IPS-NIHi11 (cell line): ENCODE data around the gene CCDC150.
"Not testable (repeated sequence)": the region's sequence is repeated elsewhere in the genome, so short reads cannot be mapped to it uniquely, and the experiment has no call there.

Source experiments
- DNase-seq: peaks from one replicate; pipeline ENCODE4 v3.0.0; 2012; ENCODE audit warnings: mixed read lengths, low spot score

The CCDC150 gene

DNA sequence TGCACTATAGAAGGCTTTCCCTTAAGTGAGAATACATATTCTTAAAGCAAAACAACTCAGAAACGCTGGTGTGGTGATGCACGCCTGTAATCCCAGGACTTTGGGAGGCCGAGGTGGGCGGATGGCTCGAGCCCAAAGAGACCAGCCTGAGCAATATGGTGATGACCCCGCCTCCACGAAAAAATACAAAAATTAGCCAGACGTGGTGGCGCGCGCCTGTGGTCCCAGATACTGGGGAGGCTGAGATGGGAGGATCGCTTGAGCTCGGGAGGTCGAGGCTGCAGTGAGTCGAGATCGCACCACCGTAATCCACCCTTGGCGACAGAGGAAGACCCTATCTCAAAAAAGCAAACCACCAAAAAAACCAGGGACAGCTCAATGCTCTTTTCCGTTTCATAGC is 750 bp upstream of the CCDC150 start:
- no peak for DNase-seq

DNA sequence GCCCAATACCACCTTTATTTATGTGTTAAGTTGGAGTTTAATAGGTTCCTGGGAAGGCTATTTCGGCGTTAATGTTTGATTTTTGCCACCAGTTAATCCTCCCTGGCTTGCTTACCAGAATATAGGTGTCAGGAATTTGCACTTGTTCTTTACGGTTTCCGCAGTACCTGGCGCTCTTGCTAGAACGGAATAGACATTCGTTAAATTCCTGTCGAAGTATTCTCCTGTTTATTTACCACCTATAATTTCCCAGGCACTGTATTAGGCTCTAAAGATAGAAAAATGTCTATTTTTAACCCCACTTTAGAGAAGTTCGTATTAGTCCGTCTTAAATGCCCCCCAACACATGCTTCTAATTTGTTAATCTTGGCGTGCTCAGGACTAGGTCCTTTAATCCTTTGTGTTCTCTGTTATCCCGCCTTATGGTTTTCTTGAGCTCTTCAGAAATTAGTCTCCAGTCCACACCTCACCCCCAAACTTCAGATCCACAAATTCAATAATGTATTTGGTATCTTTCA is 575 bp downstream of the CCDC150 start:
- DNase-seq, result no peak

DNA sequence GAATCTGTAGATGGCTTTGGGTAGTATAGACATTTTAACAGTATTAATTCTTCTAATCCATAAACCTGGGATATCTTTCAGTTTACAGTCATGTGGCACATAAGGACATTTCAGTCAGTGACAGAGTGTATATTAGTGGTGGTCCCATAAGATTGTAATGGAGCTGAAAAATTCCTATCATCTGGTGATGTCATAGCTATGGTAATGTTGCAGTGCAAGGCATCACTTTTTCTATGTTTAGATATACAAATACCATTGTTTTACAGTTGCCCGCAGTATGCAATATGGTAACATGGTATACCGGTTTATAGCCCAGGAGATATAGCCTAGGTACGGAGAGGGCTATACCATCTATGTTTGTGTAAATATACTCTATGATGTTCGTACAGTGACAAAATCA is 9.7 kb downstream of the CCDC150 start:
- DNase-seq, result no peak

DNA sequence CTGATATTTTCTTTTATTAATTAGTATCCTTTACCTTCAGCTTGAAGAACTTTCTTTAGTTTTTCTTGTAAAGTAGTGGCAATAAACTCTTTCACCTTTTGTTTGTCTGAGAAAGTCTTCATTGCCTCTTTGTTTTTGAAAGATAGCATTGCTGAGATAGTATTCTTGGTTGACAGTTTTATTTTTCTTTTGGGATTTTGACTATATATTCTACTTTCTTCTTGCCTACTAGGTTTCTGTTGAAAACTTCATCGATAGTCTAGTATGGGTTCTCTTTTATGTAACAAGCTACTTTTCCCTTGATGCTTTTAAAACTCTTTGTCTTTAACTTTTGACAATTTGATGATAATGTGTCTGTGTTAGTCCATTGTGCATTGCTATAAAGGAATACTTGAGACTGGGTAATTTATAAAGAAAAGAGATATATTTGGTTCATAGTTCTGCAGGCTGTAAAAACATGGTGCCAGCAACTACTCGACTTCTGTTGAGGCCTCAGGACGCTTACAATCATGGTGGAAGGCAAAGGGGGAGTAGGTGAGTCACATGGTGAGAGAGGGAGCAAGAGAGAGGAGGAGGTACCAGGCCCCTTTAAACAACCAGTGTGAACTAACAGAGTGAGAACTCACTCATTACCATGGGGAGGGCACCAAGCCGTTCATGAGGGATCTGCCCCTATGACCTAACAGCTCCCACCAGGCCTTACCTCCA is 12.0 kb downstream of the CCDC150 start:
- no peak for DNase-seq

DNA sequence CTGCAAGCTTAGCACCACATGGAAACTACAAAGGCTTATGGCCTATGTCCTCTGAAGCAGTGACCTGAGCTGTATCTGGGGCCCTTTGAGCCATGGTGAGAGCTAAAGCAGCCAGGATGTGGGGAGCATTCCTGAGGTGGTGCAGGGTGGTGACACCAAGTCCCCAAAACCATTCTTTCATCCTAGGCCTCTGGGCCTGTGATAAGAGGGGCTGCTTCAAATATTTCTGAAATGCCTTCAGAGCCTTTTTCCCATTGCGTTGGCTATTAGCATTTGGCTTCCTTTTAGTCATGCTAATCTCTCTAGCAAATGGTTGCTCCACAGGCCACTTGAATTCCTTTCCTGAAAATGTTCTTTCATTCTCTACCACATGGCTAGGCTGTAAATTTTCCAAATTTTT is 13.4 kb downstream of the CCDC150 start:
- no peak for DNase-seq

DNA sequence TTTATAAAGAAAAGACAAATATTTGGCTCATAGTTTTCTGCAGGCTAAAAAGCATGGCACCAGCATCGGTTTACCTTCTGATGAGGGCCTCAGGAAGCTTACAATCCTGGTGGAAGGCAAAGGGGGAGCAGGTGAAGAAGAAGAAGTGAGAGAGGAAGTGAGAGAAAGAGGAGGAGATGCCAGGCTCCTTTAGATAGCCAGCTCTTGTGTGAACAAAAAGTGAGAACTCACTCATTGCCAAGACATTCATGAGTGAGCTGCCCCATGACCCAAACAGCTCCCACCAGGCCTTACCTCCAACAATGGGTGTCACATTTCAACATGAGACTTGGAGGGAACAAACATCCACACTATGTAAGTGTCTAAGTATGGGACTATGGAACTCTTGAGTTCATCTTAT is 14.3 kb downstream of the CCDC150 start:
- DNase-seq, result no peak

DNA sequence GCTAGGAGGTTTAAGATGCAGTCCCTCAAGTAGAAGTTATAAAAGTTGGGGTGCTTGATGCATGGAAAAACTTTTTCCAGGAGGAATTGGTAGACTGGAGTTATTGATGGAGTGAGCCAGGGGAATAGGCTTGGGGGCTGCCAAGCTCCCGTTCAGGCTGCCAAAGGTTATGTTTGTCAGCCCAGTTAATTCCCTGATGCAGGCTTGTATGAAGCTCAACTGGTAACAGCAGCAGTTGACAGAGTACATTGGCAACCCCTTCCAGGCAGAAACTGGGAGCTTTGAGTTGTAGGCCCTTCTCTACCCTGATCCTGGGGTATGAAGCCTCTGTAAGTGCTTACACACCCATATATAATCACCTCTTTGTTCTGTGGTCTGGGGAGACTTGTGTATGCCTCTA is 16.2 kb downstream of the CCDC150 start:
- DNase-seq, result no peak

DNA sequence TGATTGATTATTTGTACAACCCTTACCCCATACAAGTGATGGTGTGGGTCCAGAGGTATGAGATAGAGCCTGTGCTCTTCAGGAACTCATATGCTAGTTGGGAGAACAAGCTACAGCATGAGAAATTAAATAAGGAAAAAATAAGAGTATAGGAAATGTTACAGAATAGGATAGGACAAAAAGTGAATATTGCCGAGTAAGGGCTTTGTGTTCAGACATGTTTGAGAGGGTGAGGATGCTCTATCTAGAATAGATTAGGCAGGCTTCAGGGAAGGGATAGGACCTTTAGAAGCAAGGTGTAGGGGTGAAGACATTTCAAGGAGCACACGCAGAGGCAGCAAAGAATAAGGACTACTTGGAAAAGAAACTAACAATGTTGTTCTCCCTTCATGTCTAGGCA is 17.8 kb downstream of the CCDC150 start:
- no peak for DNase-seq

DNA sequence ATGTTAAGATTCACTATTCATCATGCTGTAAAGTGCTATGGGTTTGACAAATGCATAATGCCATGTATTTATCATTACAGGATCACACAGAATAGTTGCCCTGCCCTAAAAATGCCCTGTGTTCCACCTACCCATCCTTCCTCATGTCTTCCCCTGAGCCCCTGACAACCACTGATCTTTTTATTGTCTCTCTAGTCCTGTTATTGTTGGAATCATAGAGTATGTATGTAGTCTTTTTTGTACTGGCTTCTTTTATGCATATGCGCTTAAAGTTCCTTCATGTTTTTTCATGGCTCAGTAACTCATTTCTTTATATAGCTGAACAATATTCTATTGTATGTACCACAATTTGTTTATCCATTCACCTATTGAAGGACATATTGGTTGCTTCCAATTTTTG is 20.3 kb downstream of the CCDC150 start:
- no peak for DNase-seq

DNA sequence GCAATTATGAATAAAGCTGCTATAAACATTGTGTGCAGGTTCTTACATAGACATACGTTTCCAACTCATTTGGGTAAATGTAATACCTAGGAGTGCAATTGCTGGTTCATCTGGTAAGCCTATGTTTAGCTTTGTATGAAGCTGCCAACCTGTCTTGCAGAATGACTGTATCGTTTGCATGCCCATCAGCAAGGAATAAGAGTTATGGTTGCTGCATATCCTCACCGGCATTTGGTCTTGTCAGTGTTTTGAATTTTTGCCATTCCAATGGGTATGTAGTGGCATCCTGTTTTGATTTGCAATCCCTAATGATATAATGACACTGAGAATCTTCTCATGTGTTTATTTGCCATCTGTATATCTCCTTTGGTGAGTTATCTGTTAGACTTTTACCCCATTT is 20.7 kb downstream of the CCDC150 start:
- no peak for DNase-seq

DNA sequence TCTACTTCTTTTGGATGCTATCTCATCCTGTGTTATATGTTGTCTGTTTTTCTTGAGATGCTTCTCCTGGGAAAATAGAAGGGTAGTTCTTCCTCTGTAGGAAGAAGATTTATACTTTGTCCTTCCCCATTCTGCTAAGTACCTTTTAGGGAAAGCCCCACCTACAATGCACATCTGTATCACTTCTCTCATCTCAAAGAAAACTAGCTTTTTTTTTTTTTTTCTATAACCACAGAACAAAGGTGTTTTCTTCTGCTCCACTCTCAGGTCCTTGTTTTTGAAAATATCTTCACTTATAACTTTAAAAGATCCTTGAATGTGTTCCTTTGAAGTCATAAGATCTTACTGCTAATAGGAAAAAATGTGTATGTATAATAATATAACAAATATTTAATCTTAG is 30.8 kb downstream of the CCDC150 start:
- DNase-seq, result no peak

DNA sequence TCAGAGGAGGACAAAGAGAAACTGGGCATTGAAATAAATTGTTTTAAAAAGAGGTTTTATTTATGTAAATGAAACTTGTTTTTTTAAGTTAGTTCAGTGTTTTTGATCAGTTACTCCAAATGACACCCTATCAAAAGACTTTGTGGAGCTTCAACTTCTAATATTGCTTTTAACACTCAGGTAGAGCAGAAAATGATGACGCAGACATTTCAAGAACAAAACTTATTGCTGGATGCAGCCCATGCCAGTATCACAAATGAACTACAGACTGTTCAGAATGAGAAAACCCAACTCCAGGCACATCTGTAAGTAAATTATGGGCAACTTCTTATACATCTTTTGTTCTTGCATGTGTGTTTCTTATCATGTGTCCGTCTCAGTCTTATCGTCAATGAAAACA is 36.4 kb downstream of the CCDC150 start:
- no peak for DNase-seq

DNA sequence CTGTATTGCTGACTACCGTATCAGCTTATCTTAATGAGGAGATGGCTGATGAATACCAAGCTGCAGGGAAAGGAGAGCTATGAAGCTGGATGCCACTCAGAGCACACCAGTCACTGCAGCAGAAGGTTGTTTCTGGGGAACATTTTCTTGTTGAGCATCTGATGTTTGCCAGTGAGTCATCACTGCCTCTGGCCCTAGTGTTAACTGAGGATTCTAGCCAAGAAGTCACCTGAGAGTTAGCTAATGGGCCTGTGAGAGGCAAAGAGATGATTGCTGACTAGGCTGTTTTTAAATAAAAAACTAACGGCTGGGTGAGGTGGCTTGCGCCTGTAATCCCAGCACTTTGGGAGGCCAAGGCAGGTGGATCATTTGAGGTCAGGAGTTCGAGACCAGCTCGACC is 37.9 kb downstream of the CCDC150 start:
- DNase-seq, result no peak

DNA sequence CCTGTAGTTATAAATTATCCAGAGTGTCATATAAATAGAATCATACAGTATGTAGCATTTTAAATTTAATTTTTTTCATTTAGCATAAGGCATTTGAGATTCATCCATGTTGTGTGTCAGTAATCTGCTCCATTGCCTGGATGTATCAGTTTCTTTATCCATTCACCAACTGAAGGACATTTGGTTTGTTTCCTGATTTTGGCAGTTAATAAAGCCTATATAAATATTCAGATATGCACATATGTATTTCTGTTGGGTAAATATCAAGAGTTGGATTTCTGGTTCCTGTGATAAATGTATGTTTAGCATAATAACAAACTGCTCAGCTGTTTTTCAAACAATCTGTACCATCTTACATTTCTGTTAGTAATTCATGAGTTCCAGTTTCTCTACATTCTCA is 39.9 kb downstream of the CCDC150 start:
- no peak for DNase-seq

DNA sequence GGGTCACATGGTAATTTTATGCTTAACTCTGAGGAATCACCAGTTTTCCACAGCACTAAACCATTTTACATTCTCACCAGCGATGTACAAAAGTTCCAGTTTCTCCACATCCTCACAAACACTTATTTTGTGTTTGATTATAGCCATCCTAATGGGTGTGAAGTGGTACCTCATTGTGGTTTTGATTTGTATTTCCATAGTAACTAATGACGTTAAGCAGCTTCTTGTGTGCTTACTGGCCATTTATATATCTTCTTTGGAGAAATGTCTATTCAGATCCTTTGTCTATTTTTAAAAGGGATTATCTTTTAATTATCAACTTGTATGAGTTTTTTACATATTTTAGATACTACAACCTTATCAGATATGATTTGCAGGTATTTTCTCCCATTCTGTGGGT is 42.0 kb downstream of the CCDC150 start:
- DNase-seq, result no peak

DNA sequence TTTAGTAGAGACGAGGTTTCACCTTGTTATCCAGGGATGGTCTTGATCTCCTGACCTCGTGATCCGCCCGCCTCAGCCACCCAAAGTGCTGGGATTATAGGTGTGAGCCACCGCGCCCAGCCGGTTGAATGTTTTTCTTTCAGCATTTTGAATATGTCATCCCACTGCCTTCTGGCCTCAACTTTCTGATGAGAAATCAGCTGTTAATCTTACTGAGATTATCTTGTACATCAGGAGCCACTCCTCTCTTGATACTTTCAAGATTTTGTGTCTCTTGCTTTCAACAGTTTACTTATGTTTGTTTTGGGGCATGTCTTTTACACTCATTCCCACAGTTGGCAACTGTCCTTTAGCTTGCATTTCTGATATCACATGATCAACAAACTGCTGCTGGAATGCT is 46.3 kb downstream of the CCDC150 start:
- no peak for DNase-seq

DNA sequence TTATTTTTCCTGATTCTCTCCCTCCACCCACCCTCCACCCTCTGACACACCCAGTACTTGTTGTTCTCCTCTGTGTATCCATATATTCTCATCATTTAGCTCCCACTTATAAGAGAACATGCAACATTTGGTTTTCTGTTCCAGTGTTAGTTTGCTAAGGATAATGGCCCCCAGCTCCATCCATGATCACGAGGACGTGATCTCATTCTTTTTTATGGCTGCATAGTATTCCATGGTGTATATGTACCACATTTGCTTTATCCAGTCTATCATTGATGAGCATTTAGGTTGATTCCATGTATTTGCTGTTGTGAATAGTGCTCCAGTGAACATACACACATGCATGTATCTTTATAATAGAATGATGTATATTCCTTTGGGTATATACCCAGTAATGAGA is 47.2 kb downstream of the CCDC150 start:
- not testable (repeated sequence) for DNase-seq

DNA sequence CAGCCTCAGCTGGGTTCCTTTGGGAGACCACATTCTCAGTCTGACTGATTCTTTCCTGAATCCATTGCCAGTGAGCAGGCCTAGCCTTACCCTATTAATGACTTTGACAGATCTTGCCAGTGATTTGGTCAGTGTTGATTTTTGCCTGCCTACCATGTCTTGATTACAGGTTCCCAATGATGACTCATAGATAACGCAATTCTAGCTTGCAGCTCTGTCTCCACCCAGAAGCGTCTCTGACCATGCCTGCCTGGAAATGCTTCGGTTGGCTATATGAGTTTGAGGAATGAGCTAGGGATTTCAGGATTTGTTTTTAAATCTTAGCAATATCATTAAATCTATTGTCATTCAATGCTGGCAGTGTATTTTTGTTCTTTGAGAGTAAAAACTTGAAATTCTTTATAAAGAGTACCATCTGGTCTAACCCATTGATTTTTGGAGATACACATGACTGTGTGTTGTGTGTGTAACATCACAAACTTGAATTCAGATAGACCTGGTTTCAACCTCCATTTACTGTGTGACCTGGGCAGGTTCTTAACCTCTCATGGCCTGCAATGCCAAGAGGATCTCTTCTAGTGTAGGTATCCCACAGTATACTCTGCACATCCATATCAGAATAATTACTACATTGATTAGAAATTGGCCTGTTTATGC is 57.0 kb downstream of the CCDC150 start:
- DNase-seq, result peak; percentile 10

DNA sequence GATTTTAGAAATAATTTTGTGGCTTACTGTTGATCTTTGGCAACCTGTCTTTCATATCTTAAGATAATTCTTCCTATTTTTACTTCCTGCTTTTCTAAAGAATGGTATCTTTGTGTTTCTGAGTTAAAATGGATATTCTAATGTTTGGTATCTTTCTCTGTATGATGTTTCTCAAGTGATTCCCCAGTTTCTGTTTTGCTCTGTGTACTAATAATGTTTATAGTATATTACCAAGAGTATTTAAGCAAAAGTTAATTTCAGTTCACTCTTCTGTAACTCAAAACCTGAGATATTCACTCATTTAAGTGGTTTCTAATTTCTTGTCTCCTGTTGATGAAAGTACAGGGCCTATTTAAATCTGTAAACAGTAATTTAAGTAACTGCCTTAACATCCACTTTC is 58.3 kb downstream of the CCDC150 start:
- no peak for DNase-seq

DNA sequence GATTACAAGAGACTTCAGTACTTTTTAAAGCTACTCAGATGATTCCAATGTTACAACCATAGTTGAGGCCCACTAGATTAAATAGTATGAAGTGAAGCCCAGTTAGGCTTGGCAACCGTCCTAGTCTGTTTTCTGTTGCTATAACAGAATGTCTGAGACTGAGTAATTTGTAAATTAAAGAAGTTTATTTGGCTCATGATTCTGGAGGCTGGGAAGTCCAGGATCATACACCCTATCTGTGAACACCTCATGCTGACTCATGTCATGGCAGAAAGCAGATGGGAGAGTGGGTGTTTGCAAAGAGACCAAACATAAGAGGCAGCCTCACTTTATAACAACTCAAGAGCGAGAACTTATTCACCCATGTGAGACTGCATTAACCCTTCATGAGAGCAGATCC is 63.1 kb downstream of the CCDC150 start:
- no peak for DNase-seq

DNA sequence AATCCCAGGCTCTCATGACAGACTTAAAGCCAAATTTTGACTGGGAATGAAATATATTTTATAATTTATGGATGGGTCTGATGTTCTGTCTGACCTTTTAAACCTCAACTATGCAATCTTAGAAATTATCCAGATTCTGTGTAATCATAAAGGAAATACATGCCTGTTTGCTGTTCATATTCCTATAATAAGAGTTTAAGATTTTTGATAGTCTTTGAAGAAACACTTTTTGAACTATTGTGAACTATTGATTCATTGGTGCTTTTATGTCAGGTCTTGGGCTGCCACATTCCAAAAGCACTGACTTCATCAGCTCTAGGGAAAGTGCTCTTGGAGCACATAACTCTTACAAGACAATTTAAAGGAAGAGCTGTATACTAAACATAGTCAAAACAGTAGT is 64.2 kb downstream of the CCDC150 start:
- DNase-seq, result no peak

DNA sequence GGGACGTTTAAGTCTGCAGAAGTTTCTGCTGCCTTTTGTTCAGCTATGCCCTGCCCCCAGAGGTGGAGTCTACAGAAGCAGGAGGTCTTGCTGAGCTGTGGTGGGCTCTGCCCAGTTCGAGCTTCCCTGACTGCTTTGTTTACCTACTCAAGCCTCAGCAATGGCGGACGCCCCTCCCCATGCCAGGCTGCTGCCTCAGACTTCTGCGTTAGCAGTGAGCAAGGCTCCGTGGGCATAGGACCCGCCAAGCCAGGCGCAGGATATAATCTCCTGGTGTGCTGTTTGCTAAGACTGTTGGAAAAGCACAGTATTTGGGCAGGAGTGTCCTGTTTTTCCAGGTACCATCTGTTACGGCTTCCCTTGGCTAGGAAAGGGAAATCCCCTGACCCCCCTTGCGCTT is 70.5 kb downstream of the CCDC150 start:
- not testable (repeated sequence) for DNase-seq

DNA sequence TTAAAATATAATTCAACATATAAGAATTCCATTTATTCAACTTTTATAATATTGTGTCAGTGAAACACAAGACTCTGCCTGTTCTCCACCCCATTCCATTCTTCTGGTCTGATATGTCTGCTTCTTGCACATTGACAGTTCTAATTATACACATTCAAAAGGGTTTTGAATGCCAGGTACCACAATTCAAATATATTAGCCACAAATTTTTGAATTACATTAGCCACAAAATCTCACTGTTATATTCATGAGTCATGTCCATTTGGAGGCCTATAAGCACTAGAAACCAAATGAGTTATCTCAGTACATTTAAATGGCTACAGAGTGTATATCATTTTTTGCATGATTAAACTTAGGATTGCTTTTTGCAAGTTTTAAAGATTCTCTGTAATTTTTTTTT is 72.1 kb downstream of the CCDC150 start:
- no peak for DNase-seq

DNA sequence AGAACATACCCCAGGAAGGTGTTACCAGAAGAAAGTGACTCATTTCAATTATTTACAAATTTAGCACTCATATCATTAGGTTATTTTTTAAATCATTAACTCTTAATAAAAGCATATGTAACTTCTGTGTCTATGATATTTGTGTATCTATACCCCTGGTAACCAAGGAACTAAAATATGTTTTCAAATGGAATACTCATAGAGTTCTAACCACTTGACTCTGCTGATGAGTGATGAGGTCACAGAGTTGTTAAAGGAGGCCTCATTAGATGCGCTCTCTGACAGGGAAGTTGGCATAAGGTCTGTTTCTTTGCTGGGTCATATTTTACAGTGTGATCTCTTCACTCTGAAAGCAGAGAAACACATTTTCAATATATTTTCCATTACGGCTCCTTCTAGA is 73.4 kb downstream of the CCDC150 start:
- DNase-seq, result no peak
